ENCODE data around the gene ITPR2.

ITPR2 gene

GRCh38 chr12:26399381-26399780 lies 433.6 kb downstream of the ITPR2 start:
- no peak overlapping the region for H3K27ac ChIP-seq (ENCODE audit: poor library complexity, severe bottlenecking)
- no peaks in the 10 kb centered on the region for H3K4me1 ChIP-seq (ENCODE audit: insufficient read depth, poor library complexity, severe bottlenecking)
- H3K27me3 ChIP-seq (ENCODE audit: insufficient read depth, poor library complexity, severe bottlenecking), result no peaks in the 10 kb centered on the region
- H3K4me3 ChIP-seq (ENCODE audit: severe bottlenecking), result no peak overlapping the region
- H3K9me3 ChIP-seq (ENCODE audit: severe bottlenecking), result no peaks in the 10 kb centered on the region
- ATAC-seq (ENCODE audit: low read depth) (no peak), DNase-seq (ENCODE audit: low spot score) (no peak)
- TF ChIP-seq CTCF (IDR thresholded peaks at IDR 0.05; ENCODE audit: poor library complexity, severe bottlenecking), result no peak
- H3K36me3 ChIP-seq (ENCODE audit: low read depth), result no peaks in the 10 kb centered on the region

DNA sequence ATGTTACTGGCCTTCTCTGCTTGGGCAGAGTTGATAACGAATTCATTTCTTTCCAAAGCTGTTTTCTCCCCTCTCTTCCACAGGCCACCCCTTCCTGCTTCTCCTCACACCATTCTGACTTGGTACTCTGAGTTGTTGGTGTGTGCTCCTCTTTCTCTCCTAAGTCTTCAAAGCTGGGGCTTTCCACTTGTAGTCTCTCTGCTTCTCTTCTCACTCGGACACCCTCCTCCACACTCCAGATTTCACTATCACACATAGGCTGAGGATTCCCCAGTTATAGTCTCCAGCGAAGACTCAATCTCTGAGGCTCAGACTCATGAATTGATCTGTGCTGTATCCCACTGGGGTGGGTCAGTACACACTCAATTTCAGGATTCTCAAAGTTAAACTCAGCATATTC lies 436.6 kb downstream of the ITPR2 start:
- Histone ChIP-seq H3K9me3 (ENCODE audit: severe bottlenecking) (no peaks in the 10 kb centered on the region), H3K4me3 (ENCODE audit: severe bottlenecking) (no peak overlapping the region), H3K27me3 (ENCODE audit: insufficient read depth, poor library complexity, severe bottlenecking) (no peaks in the 10 kb centered on the region), H3K36me3 (ENCODE audit: low read depth) (no peaks in the 10 kb centered on the region), H3K27ac (ENCODE audit: poor library complexity, severe bottlenecking) (no peak overlapping the region), H3K4me1 (ENCODE audit: insufficient read depth, poor library complexity, severe bottlenecking) (no peaks in the 10 kb centered on the region)
- DNase-seq (ENCODE audit: low spot score), result no peak
- no peak for ATAC-seq (ENCODE audit: low read depth)
- TF ChIP-seq CTCF (IDR thresholded peaks at IDR 0.05; ENCODE audit: poor library complexity, severe bottlenecking), result no peak

GRCh38 chr12:26389343-26389742 lies 443.7 kb downstream of the ITPR2 start:
- Histone ChIP-seq H3K4me1 (ENCODE audit: insufficient read depth, poor library complexity, severe bottlenecking) (no peaks in the 10 kb centered on the region), H3K9me3 (ENCODE audit: severe bottlenecking) (no peaks in the 10 kb centered on the region), H3K36me3 (ENCODE audit: low read depth) (no peaks in the 10 kb centered on the region), H3K4me3 (ENCODE audit: severe bottlenecking) (no peak overlapping the region), H3K27me3 (ENCODE audit: insufficient read depth, poor library complexity, severe bottlenecking) (no peaks in the 10 kb centered on the region), H3K27ac (ENCODE audit: poor library complexity, severe bottlenecking) (no peak overlapping the region)
- ATAC-seq (ENCODE audit: low read depth), result no peak
- DNase-seq (ENCODE audit: low spot score), result no peak
- TF ChIP-seq CTCF (IDR thresholded peaks at IDR 0.05; ENCODE audit: poor library complexity, severe bottlenecking), result no peak

DNA sequence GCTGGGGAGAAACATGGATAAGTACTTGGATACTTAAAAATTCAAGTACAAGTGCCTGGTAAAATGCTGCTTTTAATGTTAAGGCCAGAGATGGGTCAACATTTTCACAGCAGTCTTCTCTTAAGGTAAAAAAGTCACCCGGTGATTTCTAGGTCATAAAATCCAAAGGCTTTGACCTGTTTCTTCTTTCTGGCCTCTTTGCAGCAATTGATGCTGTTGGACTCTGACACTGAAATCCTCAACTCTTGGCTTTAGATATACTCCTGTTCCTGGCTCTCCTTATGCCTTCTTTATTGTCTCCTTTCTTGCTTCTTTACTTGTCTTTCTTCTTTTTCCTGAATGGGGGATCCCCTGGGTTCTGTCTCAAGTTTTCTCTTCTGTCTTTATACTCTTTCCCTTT lies 448.5 kb downstream of the ITPR2 start:
- Histone ChIP-seq H3K27ac (ENCODE audit: poor library complexity, severe bottlenecking) (no peak overlapping the region), H3K4me1 (ENCODE audit: insufficient read depth, poor library complexity, severe bottlenecking) (no peaks in the 10 kb centered on the region), H3K4me3 (ENCODE audit: severe bottlenecking) (no peak overlapping the region), H3K9me3 (ENCODE audit: severe bottlenecking) (no peaks in the 10 kb centered on the region), H3K36me3 (ENCODE audit: low read depth) (no peaks in the 10 kb centered on the region), H3K27me3 (ENCODE audit: insufficient read depth, poor library complexity, severe bottlenecking) (no peaks in the 10 kb centered on the region)
- ATAC-seq (ENCODE audit: low read depth) (no peak), DNase-seq (ENCODE audit: low spot score) (no peak)
- TF ChIP-seq CTCF (IDR thresholded peaks at IDR 0.05; ENCODE audit: poor library complexity, severe bottlenecking), result no peak

GRCh38 chr12:26383041-26383440 lies 450.0 kb downstream of the ITPR2 start:
- H3K9me3 ChIP-seq (ENCODE audit: severe bottlenecking), result no peaks in the 10 kb centered on the region
- H3K4me1 ChIP-seq (ENCODE audit: insufficient read depth, poor library complexity, severe bottlenecking), result no peaks in the 10 kb centered on the region
- H3K27me3 ChIP-seq (ENCODE audit: insufficient read depth, poor library complexity, severe bottlenecking), result no peaks in the 10 kb centered on the region
- no peak overlapping the region for H3K4me3 ChIP-seq (ENCODE audit: severe bottlenecking)
- ATAC-seq (ENCODE audit: low read depth) (no peak), DNase-seq (ENCODE audit: low spot score) (no peak)
- no peaks in the 10 kb centered on the region for H3K36me3 ChIP-seq (ENCODE audit: low read depth)
- TF ChIP-seq CTCF (IDR thresholded peaks at IDR 0.05; ENCODE audit: poor library complexity, severe bottlenecking), result no peak
- no peak overlapping the region for H3K27ac ChIP-seq (ENCODE audit: poor library complexity, severe bottlenecking)
